Suppressor macrophage treated with lipopolysaccharide for 4 hours (primary cell): ENCODE measurements around the gene CCT3.
"Not testable (repeated sequence)": the region's sequence is repeated elsewhere in the genome, so short reads cannot be mapped to it uniquely, and the experiment has no call there.

Experiments
- DNase-seq: peaks from one replicate; pipeline ENCODE4 v3.0.0-alpha.2; 2020

The CCT3 gene

DNA sequence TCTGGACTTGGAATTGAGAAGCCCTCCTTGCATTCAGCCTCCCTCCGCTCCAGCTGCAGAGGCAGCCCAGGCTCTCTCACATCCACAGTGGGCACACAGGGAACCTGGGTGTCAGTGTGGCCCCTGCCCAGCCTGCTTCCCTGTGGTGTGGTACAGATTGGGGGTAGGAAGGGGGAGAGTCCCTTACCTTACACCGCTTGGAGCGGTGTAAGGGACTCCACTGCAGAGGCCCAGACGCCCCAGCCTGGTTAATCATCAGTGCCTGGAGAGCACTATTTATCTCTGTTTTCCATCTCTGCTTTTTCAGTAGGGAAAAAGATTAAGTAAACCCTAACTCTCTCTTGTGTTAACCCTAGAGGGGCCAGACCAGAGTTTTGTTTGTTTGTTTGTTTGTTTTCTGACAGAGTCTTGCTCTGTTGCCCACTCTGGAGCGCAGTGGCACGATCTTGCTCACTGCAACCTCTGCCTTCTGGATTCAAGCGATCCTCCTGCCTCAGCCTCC lies 30.1 kb upstream of the CCT3 start:
- DNase-seq = no peak

DNA sequence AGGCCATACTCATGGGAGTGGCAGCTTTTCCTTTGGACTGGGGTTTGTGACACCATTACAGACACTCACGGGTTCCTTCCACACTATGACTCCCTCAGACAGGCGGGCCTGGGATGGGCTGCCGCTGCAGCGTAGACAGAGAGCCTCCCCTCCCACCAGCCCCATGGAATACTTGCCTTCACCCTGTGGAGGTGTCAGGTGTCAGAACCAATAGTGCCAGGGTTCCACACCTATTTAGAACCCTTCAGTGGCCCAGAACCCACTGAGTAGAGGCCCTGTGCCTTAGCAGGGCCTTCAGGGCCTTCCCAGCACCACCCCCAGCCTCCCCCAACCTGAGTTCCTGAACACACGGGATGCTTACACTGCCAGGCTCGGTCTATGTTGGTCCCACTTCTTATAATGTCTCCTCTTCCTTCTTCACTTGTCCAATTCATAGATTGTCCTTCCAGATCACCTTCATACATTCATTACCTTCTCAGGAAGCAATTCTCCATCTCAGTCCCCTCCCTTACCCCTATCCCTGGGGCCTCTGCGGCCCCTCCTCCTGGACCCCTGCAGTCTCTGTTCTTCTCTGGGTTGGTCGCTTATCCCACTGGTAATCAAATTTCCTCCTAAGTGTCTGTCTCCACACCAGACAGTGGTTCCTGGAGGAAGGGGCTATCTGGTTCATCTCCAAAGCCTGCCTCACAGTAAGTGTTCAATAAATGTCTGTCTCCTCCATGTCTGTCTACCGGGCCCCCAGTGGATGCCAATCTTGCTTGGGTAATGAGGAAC lies 29.5 kb upstream of the CCT3 start:
- no peak for DNase-seq

GRCh38 chr1:156366378-156367166 lies 28.5 kb upstream of the CCT3 start:
- DNase-seq = no peak

DNA sequence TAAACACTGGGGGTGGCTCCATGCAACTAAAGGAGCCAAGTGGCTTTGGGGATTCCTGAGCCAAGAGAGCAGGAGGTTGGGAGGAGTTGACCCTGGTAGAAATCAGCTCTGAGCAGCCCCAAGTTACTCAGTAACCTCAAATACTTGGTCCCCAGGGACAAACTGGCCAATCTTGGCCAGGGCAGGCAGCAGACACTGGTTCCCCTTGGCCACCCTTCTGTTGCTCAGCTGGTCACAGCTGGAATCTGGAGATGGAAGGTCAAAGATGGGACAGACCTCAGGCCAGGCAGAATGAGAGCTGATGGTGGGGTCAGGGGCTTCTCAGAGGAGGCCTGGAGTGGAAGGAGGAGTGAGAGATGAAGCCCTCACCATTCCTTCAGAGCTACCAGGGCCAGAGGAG lies 27.7 kb upstream of the CCT3 start:
- no peak for DNase-seq

DNA sequence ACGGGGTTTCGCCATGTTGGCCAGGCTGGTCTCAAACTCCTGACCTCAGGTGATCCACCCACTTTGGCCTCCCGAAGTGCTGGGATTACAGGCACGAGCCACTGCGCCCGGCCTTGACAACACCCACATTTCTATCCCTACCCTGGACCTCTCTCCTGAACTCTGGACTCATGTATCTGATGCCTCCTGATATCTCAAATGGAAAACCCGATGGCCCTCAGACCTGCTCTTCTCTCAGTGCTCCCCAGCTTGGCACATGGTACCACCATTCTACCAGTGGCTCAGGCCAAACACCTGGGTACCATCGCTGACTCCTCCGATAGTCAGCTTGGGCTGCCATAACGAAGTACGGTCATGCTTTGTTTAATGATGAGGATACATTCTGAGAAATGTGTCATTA lies 22.4 kb upstream of the CCT3 start:
- DNase-seq = no peak

DNA sequence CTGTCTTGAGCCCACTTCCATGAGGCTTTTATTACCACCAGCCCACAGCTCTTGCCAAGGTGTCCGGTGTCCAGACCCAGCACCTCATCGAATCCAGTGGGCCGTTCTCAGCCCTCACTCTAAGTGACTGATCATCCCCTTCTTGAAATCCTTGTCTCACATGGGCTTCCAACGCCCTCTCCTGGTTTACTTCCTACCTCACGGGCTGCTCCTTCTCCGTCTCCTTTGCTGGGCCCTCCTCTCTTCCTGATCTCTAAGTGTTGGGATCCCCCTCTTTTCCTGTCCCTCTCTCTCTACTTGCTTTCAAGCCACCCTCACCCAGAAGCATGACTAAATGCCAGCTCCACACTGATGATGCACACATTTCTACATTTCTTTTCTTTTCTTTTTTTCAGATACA lies 21.9 kb upstream of the CCT3 start:
- peak; percentile 22 for DNase-seq

- no peak for DNase-seq
Measured at GRCh38 chr1:156359249-156359648, 21.2 kb upstream of the CCT3 start.

DNA sequence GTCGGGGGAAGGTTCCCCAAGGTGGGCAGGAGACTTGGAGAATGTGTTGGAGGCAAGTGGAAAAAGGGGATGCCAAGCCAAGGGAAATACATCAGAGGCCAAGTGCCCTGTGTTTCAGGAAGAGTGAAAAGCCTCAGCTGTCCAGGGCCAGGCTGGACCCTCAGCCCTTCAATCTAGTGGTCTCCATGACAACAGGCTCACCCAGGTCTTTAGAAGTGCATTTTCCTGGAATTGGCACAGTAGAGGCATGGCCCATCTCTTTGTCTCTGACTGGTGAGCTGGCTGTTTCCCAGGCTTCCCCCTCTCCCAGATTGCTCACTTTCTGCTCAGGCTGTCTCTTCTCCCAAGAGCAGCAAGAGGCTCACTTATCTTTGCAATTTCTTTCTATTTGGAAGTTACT lies 20.5 kb upstream of the CCT3 start:
- DNase-seq = no peak

DNA sequence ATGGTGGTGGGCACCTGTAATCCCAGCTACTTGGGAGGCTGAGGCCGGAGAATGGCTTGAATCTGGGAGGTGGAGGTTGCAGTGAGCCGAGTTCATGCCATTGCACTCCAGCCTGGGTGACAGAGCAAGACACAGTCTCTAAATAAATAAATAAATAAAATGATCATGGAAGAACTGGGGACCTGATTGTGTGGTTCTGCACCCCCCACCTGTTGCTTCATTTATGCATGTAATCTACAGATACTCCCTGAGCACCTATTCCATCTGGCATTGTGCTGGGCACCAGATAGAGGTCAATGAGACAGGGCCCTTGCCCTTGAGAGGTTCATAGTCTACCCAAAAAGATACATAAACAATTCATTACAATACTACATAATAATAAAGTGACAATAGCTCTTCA lies 19.9 kb upstream of the CCT3 start:
- no peak for DNase-seq

DNA sequence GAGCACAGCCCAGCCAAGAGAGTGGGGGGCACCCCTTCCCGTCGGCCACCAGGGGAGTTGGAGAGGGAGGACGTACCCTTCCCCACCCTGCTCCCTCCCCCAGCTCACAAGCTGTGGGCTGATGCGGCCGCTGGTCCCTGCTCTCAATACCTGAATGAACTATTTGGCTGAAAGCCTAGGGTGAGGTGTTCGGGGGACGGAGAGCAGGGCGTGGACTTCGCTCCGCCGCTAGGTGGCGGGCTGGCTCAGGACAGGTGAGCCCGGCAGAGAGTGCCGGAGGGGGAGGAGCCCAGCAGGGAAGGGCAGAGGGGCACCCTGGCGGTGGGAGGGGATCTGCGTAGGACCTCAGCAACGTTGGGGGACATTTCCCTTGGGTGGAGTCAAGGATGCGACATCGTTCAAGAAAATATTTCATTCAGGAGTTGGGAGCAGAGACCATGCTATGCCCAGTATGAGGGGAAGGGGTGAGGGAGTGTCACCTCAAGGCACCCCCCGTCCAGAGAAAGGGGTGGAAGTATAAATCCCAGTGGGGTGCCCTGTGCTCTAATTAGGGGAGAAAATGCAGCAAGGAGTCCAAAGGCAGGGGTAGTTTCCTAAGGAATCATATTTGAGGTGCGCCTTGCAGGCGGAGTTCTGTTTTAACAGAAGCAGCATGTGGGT lies 18.9 kb upstream of the CCT3 start:
- peak; percentile 48 for DNase-seq

DNA sequence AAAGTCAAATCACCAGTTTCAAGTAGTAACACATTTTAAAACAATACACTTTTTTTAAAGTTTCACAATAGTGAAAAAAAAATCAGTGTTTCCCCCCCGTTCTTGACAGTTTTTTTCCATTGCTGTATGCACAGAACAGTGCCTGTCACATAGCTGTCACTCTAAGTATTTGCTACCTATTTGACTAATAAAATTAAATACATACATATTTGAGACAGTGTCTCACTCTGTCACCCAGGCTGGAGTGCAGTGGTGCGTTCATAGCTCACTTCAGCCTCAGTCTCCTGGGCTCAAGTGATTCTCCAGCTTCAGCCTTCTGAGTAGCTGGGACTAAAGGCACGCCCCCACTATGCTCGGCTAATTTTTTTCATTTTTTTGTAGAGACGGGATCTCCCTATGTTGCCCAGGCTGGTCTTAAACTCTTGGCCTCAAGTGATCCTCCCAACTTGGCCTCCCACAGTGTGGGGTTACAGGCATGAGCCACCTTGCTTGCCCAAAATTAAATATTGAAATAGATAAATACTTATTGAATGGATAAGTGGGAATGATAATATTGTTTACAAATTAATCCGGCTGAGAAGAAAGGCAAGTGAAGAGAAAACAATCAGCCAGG lies 18.3 kb upstream of the CCT3 start:
- no peak for DNase-seq

- not testable (repeated sequence) for DNase-seq
Measured at GRCh38 chr1:156352481-156352880, 14.4 kb upstream of the CCT3 start.

DNA sequence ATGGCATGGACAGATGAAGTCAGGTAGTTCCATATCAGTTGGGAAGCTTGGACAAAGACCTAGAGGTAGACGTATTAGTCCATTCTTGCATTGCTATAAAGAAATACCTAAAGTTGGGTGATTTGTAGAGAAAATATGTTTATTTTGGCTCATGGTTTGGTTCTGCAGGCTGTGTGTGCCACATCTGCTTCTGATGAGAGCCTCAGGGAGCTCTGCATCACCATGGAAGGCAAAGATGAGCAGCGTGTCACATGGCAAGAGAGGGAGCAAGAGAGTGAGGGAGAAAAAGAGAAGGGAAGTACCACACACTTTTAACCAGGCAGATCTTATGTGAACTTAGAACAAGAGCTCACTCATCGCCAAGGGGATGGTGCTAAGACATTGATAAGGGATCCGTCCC lies 9.2 kb upstream of the CCT3 start:
- no peak for DNase-seq

- no peak for DNase-seq
Measured at GRCh38 chr1:156346636-156347035, 8.5 kb upstream of the CCT3 start.

- DNase-seq = not testable (repeated sequence)
Measured at GRCh38 chr1:156346035-156346434, 7.9 kb upstream of the CCT3 start.

DNA sequence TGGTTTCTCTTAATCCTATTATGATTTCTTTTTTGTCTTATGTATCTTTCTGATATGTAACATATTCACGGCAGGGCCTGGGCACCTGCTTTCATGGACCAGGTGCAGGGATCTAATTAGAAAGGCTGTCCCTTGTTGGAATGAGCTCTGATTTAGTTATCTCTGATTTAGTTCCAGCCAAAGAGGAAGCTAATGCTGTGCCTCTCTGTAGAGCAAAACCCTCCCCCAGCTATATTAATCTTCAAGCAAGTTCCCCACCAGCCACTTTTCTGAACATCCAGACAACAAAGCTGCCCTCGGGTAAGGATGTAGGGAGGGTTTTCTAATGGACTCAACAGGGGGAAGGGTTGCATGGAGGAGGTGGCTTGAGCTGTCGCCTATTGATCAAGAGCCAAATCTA lies 6.3 kb upstream of the CCT3 start:
- no peak for DNase-seq

DNA sequence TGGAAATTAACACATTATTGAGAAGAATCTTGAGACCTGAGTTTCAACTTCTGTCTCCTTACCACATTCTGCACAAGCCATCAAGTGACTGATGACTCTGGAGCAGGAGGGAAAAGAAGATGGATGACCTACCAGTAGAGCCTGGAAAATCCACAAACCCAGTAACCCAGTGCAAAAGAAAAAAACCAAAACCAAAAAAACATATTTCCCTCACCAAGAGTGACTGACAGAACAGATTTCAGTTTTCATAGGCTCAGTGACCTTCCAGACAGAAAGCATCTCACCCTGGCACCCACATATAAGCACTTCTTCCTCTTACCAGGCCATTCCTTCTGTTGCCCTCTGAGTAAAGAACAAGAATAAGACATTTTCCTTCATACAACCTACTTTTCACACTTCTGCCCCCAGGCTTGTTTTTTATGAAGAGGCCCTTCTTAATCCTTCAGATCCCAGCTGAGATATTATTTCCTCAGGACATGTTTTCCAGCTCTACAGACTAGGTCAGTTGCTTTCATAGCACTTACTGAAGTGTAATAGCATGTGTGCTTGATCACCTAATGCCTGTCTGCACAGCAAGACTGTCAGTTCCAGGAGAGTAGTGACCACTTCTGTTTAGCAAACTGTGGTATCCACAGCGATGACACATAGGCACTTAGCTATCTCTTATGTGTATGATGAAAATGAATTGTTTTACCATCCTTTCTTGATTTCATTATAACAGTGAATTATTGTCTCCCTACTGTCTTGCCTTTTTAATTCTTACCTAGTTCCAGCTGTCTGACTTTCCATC lies 4.3 kb upstream of the CCT3 start:
- peak; percentile 55 for DNase-seq

GRCh38 chr1:156337888-156338179 lies 258 bp downstream of the CCT3 start:
- no peak for DNase-seq

DNA sequence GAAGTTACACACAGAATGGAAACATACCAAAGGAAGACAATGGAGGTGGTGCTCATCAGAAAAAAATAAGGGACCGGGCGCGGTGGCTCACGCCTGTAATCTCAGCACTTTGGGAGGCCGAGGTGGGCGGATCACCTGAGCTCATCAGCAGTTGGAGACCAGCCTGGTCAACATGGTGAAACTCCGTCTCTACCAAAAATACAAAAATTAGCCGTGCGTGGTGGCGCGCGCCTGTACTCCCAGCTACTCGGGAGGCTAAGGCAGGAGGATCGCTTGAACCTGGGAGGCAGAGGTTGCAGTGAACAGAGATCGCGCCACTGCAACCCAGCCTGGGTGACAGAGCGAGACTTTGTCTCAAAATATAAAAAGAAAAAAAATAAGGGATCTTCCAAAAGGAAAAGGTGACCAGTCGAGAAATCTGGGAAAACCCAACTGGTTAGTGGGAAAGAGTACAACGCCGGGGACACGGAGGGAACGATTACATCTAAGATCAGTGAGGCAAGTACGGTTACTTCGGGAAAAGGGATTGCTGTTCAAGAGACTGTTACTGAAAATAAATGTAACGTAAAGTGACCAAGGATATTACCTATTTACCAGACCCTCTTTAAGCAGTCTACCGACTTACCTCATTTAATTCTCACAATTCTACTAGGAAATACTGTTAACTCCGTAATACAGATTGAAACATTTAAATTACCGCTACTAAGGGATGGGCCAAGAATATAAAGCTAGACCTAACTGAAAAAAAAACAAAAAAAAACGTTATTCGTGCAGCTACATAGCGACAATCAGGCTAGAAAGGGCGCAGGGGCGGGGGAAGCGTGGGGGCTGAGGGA lies 822 bp downstream of the CCT3 start:
- no peak for DNase-seq

GRCh38 chr1:156336242-156336641 lies 1.9 kb downstream of the CCT3 start:
- DNase-seq = peak; percentile 6

DNA sequence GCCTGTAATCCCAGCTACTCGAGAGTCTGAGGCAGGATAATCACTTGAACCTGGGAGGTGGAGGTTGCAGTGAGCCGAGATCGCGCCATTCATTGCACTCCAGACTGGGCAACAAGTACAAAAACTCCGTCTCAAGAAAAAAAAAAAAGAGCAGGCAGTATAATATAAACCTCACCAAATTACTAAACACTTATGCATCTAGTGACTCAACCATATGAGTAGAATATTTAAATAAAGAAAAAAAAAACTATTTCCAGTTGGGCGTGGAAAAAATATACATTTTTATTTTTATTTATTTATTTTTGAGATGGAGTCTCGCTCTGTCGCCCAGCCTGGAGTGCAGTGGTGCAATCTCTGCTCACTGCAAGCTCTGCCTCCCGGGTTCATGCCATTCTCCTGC lies 14.9 kb downstream of the CCT3 start:
- DNase-seq = not testable (repeated sequence)

DNA sequence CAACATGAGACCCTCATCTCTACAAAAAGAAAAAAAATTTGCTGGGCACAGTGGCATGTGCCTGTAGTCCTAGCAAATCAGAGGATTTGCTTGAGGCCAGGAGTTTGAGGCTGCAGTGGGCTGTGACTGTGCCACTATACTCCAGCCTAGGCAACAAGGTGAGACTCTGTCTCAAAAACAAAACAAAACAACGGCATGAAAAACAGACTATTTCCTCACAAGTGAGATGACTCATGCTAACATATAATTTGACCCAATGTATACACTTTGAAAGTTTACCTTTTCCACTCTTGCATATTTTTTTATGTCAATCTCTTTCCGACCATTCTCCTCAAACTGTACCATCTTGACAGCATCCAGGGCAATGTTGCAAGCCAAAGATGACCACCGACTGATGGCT lies 17.5 kb downstream of the CCT3 start:
- no peak for DNase-seq
